Activated CD8-positive, alpha-beta T cell treated with anti-CD3 and anti-CD28 coated beads for 36 hours (primary cell): ENCODE data around the gene ISM1. TPM values are rescaled to one million over a fixed set of nuclear protein-coding genes. Genes with fewer than 3 reads are reported as not detected.

Source experiments
- ATAC-seq: fragments of 200-7000 bp; cut with Tn5 transposase; one replicate; pipeline ENCODE4 v1.10.0; 2021; ENCODE audit warnings: mild to moderate bottlenecking, moderate library complexity
- CTCF ChIA-PET: fragments of 350-600 bp; sonication (Branson Sonifier 250); formaldehyde crosslinking; loops from one replicate; lab custom pipeline; 2021; ENCODE audit warnings: antibody characterized with exemption; lab: Charles Lee
- POLR2A ChIA-PET: fragments of 350-600 bp; sonication (Branson Sonifier 250); formaldehyde crosslinking; loops from one replicate; lab custom pipeline; 2021; ENCODE audit warnings: antibody characterized with exemption; lab: Charles Lee
- DNase-seq: peaks from one replicate; pipeline ENCODE4 v3.0.0-alpha.2; 2020
- H3K27ac Mint-ChIP-seq: one replicate; pipeline ENCODE4 v1.8.0; 2021; ENCODE audit warnings: mild to moderate bottlenecking, mixed read lengths
- H3K27me3 Mint-ChIP-seq: one replicate; pipeline ENCODE4 v1.8.0; 2021; ENCODE audit warnings: mixed read lengths
- H3K36me3 Mint-ChIP-seq: one replicate; pipeline ENCODE4 v1.8.0; 2021; ENCODE audit warnings: low read depth, mixed read lengths
- H3K4me1 Mint-ChIP-seq: one replicate; pipeline ENCODE4 v1.8.0; 2021; ENCODE audit warnings: low read depth, mixed read lengths
- H3K4me3 Mint-ChIP-seq: one replicate; pipeline ENCODE4 v1.8.0; 2021; ENCODE audit warnings: mild to moderate bottlenecking, moderate library complexity, mixed read lengths
- H3K9me3 Mint-ChIP-seq: one replicate; pipeline ENCODE4 v1.8.0; 2021; ENCODE audit warnings: mixed read lengths
- intact Hi-C: fragments of 100-400 bp; cut with micrococcal nuclease; formaldehyde crosslinking; loops from one replicate; pipeline ENCODE4 v1.10.0; 2022
- total RNA-seq, 2 experiments: library from RNA; stranded (reverse); gene quantifications; one replicate each; pipeline ENCODE4 v1.2.3, GENCODE V29; 2021
- TF ChIP-seq, protein P1 (sequence below): fragments of 200-600 bp; IDR thresholded peaks from one replicate; pipeline ENCODE4 v1.8.0; 2022; ENCODE audit warnings: antibody characterized with exemption, mild to moderate bottlenecking

Gene ISM1
- total RNA-seq, 2 experiments from 2014 or later, result 0.77 to 1.4 TPM

DNA sequence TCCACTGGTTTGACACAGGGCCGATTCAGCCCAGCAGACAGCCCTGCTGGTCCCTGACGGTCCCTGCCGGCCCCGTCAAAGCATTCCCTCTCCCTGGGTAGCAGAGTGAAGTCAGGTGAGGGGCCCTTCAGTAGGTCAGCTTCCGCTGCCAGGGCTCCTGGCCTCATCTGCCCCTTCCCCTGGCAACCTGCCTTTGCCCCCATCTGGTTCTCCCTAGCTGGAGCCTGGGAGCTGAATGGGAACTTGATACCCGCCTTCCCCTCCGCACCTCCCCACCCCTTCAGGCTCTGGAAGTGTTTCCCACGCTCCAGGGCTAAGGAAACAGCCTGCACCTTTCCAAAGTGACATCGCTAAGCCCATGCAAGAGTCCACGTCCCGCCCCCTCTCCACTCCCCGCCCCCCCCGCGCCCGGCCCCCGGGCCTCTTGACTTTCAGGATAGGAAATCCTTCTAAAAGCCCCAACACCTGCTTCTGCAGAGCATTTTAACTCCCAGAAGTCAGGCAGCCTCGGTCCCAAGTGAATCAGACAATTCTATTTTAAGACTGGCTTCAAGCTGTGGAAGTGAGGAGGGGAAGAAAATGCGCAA lies 53.3 kb downstream of the ISM1 start:
- no peak overlapping the region for H3K4me3 Mint-ChIP-seq
- CTCF ChIA-PET, result no interaction called here
- TF ChIP-seq, protein P1, sequence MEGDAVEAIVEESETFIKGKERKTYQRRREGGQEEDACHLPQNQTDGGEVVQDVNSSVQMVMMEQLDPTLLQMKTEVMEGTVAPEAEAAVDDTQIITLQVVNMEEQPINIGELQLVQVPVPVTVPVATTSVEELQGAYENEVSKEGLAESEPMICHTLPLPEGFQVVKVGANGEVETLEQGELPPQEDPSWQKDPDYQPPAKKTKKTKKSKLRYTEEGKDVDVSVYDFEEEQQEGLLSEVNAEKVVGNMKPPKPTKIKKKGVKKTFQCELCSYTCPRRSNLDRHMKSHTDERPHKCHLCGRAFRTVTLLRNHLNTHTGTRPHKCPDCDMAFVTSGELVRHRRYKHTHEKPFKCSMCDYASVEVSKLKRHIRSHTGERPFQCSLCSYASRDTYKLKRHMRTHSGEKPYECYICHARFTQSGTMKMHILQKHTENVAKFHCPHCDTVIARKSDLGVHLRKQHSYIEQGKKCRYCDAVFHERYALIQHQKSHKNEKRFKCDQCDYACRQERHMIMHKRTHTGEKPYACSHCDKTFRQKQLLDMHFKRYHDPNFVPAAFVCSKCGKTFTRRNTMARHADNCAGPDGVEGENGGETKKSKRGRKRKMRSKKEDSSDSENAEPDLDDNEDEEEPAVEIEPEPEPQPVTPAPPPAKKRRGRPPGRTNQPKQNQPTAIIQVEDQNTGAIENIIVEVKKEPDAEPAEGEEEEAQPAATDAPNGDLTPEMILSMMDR, result no peak

DNA sequence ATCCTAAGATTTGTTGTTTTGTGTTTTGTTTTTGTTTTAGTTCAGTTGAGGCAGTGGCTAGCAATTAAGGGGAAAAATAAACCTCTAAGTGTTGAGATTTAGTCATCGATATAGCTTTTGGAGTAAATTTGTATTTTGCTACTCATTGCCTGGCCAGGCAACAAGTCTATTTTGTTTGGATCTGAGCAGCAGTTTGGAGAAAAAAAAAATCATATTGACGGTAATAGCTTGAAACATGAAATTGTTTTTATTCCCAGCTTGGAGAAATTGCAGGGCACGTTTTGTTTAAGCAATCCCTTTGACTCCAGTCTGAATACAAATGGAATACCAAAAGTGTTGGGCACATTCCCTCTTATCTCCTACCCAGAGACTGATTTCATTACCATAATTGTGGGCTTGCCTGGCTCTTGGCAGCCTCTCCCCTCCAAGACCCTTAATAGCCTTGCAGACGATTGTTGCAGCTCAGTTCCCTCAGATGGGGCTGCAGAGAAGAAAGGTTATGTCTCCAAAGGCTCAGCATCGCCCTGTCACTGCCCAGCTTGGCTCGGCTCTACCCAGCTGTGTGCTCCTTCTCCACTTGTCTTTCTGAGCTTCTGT lies 56.0 kb downstream of the ISM1 start:
- intact Hi-C loops, result no loop called here
- H3K36me3 Mint-ChIP-seq, result no peaks in the 10 kb centered on the region
- TF ChIP-seq, protein P1, result no peak
- no peaks in the 10 kb centered on the region for H3K9me3 Mint-ChIP-seq
- H3K27me3 Mint-ChIP-seq, result no peaks in the 10 kb centered on the region
- no peak for ATAC-seq
- H3K27ac Mint-ChIP-seq, result no peak overlapping the region
- CTCF ChIA-PET, result interaction anchor here (1.2 kb wide), 1 partner anchor 15 kb away, joined by 3 read pairs; no protein-coding TSS in a partner anchor
- DNase-seq, result no peak
- H3K4me1 Mint-ChIP-seq, result no peaks in the 10 kb centered on the region
- POLR2A ChIA-PET, result no interaction called here
- no peak overlapping the region for H3K4me3 Mint-ChIP-seq

More for the DNA sequence above, 53.3 kb downstream of the ISM1 start:
- DNase-seq (no peak), ATAC-seq (no peak)
- no peaks in the 10 kb centered on the region for H3K4me1 Mint-ChIP-seq
- intact Hi-C loops, result no loop called here
- peaks cover 2% of the 10 kb centered on the region for H3K27me3 Mint-ChIP-seq
- H3K36me3 Mint-ChIP-seq, result peaks cover 3% of the 10 kb centered on the region
- POLR2A ChIA-PET, result no interaction called here
- no peaks in the 10 kb centered on the region for H3K9me3 Mint-ChIP-seq
- no peak overlapping the region for H3K27ac Mint-ChIP-seq

DNA sequence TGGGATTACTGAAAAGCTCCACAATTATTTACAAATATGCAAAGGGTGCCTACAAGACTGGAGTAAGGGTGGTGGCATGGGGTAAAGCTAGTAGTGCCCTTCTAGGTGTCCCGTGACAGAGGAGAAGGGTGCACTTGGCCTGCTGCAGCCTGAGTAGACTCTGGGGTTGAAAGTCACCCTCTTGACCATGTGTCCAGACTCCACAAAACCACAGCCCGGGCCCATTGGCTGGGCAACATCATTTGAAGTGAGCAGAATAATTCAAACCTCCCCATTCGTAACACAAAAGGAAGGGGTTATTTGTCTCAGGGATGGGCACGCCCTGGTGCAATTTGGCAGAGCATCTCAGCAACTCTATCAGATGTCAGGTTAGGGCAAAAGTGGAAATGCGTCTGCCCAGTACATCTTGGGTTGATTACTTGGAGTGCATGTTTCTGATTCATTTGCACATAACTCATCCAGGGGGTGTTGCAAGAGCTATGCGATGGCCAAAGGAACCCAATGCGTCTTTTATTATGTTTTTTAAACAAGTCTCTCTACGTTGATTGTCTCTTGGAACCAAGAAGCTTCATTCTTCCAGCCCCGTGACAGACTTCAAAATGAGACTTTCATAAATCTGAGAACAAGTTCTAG lies 56.7 kb downstream of the ISM1 start:
- POLR2A ChIA-PET, result no interaction called here
- intact Hi-C loops, result no loop called here
- Mint-ChIP-seq H3K27me3 (no peaks in the 10 kb centered on the region), H3K4me1 (no peaks in the 10 kb centered on the region), H3K36me3 (no peaks in the 10 kb centered on the region), H3K9me3 (no peaks in the 10 kb centered on the region), H3K4me3 (no peak overlapping the region), H3K27ac (no peak overlapping the region)
- CTCF ChIA-PET, result interaction anchor here (1.3 to 1.7 kb wide), 2 partner anchors 11 to 16 kb away, joined by 3 to 4 read pairs; no protein-coding TSS in a partner anchor
- TF ChIP-seq, protein P1, result no peak
- ATAC-seq, result no peak
- no peak for DNase-seq

DNA sequence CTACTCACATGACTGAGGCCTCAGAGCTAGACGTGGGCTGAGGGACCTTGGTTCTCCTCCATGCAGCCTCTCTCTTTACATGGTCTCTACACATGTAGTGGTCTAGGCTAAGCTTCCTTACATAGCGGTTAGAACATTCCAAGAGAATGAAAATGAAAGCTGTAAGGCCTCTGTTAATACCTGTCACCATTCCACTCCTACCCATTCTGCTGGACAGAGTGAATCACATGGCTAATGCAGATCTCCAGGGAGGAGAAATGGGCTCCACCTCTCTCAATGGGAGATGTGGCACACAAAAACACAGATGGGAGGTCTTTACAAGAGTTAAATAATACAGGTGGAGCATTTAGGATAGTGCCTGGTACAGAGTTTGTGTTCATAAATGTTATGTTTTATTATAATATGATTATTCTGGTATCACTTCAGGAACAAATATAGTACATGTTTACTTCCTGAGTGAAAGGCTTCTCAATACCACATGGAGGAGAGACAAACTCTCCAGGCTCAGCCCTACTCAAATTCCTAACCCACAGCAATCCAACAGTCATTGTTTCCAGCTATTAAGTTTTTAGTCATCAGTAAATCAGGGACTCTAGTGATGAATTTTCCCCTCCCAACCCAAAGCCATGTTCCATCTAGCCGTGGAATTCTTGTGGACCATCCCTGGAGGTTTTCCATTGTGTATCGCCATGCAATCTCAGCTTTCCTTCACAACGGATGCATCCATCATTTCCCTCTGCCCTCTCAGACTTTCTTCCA lies 57.9 kb downstream of the ISM1 start:
- intact Hi-C loops, result no loop called here
- no peaks in the 10 kb centered on the region for H3K4me1 Mint-ChIP-seq
- no peaks in the 10 kb centered on the region for H3K36me3 Mint-ChIP-seq
- H3K27ac Mint-ChIP-seq, result no peak overlapping the region
- TF ChIP-seq, protein P1, result no peak
- ATAC-seq (no peak), DNase-seq (no peak)
- CTCF ChIA-PET, result interaction anchor here (1.3 to 1.7 kb wide), 2 partner anchors 12 to 17 kb away, joined by 3 to 4 read pairs; no protein-coding TSS in a partner anchor
- no peaks in the 10 kb centered on the region for H3K9me3 Mint-ChIP-seq
- POLR2A ChIA-PET, result no interaction called here
- no peaks in the 10 kb centered on the region for H3K27me3 Mint-ChIP-seq
- H3K4me3 Mint-ChIP-seq, result no peak overlapping the region
